Cardiac fibroblast (primary cell): ENCODE measurements around the gene CBFA2T3.

Experiments used
- DNase-seq, 2 donors: peaks; one replicate each; pipeline versions ENCODE4 v3.0.0 to v3.0.0-alpha.2; 2010; ENCODE audit warnings: low read depth in 2 of 2
- H3K4me3 ChIP-seq, 2 donors: replicated peaks in 1 of 2; 1 replicate in 1 of 2; 2 replicates in 1 of 2; pipeline ENCODE4 v1.5.1; 2011; ENCODE audit warnings: low read depth in 2 of 2, low read length in 2 of 2, mild to moderate bottlenecking in 2 of 2, moderate library complexity in 1 of 2
- CTCF ChIP-seq: IDR thresholded peaks from one replicate; pipeline ENCODE4 v1.5.1; 2011; ENCODE audit warnings: low read depth, mild to moderate bottlenecking, low read length, inconsistent platforms

CBFA2T3 gene

GRCh38 chr16:89001117-89002027 lies 24.4 kb upstream of the CBFA2T3 start:
- peak in 1 of 2 donors; percentile 5 for DNase-seq
- TF ChIP-seq CTCF, result no peak
- no peak overlapping the region for H3K4me3 ChIP-seq

- no peak for DNase-seq
- no peak for TF ChIP-seq CTCF
- H3K4me3 ChIP-seq, result no peak overlapping the region
Observed at GRCh38 chr16:89000207-89000959, 23.4 kb upstream of the CBFA2T3 start.

DNA sequence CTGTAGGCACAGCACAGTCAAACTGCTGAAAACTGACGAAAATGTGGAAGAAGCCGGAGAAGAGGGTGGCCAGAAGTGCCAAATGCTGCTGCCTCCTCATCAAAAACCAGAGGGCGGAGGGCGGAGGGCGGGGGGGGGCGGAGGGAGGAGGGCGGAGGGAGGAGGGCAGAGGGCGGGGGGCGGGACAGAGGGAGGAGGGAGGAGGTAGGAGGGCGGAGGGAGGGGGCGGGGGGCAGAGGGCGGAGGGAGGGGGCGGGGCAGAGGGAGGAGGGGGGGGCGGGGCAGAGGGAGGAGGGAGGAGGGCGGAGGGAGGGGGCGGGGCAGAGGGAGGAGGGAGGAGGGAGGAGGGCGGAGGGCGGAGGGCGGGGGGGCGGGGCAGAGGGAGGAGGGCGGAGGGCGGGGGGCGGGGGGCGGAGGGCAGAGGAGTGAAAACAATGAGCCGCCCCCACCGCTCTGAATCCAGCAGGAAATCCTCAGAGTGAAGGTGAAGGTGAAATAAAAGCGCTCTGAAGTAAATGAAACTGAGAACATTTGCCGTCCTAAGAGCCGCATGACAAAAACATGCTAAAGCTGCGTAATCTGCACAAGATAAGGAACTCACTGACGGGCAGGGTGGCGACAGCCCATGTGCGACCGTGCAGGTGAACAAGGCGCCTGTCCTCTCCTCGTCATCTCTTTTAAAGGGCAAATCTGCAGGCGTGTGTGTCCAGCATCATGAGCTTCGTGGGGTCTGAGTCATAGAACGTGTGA lies 22.6 kb upstream of the CBFA2T3 start:
- DNase-seq, result peak in 1 of 2 donors; percentile 7
- no peak overlapping the region for H3K4me3 ChIP-seq
- TF ChIP-seq CTCF, result no peak

GRCh38 chr16:88995746-88996535 lies 18.9 kb upstream of the CBFA2T3 start:
- no peak overlapping the region for H3K4me3 ChIP-seq
- no peak for DNase-seq
- TF ChIP-seq CTCF, result no peak

- TF ChIP-seq CTCF, result no peak
- H3K4me3 ChIP-seq, result no peak overlapping the region
- DNase-seq, result no peak
Observed at GRCh38 chr16:88995194-88995593, 18.2 kb upstream of the CBFA2T3 start.

DNA sequence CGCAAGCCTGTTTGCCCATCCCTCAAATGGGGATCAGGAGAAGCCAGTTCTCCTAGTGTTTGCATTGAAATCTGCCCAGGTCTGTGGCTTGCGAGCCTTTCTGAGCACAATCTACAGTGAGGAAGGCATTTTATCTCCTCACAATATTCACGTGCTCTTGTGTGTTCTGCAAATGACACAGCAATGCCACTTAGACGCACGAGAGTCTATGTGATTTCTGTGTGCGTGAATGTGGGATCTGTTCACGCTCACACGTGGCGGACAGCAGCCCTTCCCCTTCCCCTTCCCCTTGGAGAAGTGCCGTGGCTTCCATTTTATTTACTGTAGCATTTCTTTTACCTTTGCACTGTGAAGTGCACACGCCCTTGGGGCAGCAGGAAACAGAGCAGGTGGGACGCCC lies 17.7 kb upstream of the CBFA2T3 start:
- H3K4me3 ChIP-seq, result no peak overlapping the region
- TF ChIP-seq CTCF, result no peak
- no peak for DNase-seq
